ENCODE measurements around the gene SEC24A. TPM values are rescaled to one million over a fixed set of nuclear protein-coding genes. Genes with fewer than 3 reads are reported as not detected.
"Not testable (repeated sequence)": the region's sequence is repeated elsewhere in the genome, so short reads cannot be mapped to it uniquely, and the experiment has no call there.

The SEC24A gene
- total RNA-seq, 1 donor from 2014 or later, result 6.8 TPM

- intact Hi-C loops (cut with micrococcal nuclease), result no loop called here
- peak; percentile 99 for DNase-seq
- ATAC-seq, result peak; percentile 99
These were observed 89.8 kb downstream of the SEC24A start, which contains the start of gene CAMLG for GRCh38 chr5:134738133-134738962. Gene CAMLG (plus strand): TSS chr5:134738548. CDS start chr5:134738621, 73 bp downstream.

- peak; percentile 16 for ATAC-seq
- intact Hi-C loops (cut with micrococcal nuclease), result no loop called here
- no peak for DNase-seq
These were observed 90.5 kb downstream of the SEC24A start for GRCh38 chr5:134738963-134739661.

DNA sequence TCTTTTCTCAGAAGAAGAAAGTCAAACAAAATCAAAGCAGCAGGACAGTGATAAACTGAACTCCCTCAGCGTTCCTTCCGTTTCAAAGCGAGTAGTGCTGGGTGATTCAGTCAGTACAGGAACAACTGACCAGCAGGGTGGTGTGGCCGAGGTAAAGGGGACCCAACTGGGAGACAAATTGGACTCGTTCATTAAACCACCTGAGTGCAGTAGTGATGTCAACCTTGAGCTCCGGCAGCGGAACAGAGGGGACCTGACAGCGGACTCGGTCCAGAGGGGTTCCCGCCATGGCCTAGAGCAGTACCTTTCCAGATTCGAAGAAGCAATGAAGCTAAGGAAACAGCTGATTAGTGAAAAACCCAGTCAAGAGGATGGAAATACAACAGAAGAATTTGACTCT is 92.5 kb downstream of the SEC24A start:
- DNase-seq, result no peak
- ATAC-seq, result no peak
- intact Hi-C loops (cut with micrococcal nuclease), result no loop called here

DNA sequence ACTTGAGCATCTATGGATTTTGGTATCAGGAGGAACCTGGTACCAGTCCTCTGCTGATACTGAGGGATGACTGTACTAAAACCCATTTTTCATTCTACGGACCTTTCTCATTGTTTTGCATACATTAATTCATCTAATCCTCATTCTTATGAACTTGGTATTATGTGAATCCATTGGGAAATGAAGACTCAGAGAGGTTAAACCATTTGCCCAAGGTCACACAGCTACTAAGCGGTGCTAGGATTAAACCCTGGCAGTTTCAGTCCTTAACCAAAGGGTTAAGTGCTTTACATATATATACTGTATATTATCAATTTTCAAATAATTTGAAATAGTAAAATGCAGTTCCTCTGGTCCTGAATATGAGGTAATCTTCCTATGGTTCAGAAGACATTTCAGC is 93.5 kb downstream of the SEC24A start:
- intact Hi-C loops (cut with micrococcal nuclease), result no loop called here
- DNase-seq (no peak), ATAC-seq (no peak)

DNA sequence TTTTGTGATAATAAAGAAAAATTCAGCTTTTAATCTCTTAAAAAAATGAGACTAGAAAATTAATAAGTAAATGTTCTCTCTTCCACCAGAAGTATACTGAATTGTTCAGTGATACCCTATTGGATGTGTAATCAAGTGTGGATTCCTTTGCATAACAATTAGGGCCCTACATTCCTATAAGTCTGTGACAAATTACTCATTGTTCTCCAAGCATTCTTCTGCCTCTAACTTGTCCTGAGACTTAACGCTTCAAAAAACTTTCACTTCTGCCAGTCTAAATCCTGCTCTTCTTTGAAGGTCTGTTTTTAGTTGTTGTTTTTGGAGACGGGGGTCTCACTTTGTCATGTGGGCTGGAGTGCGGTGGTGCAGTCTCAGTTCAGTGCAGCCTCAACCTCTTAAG is 100.8 kb downstream of the SEC24A start:
- no peak for ATAC-seq

GRCh38 chr5:134758176-134758503 is 109.6 kb downstream of the SEC24A start:
- DNase-seq, result no peak
- intact Hi-C loops (cut with micrococcal nuclease), result no loop called here
- no peak for ATAC-seq

More for the DNA sequence above, 100.8 kb downstream of the SEC24A start:
- no peak for DNase-seq
- intact Hi-C loops (cut with micrococcal nuclease), result no loop called here

DNA sequence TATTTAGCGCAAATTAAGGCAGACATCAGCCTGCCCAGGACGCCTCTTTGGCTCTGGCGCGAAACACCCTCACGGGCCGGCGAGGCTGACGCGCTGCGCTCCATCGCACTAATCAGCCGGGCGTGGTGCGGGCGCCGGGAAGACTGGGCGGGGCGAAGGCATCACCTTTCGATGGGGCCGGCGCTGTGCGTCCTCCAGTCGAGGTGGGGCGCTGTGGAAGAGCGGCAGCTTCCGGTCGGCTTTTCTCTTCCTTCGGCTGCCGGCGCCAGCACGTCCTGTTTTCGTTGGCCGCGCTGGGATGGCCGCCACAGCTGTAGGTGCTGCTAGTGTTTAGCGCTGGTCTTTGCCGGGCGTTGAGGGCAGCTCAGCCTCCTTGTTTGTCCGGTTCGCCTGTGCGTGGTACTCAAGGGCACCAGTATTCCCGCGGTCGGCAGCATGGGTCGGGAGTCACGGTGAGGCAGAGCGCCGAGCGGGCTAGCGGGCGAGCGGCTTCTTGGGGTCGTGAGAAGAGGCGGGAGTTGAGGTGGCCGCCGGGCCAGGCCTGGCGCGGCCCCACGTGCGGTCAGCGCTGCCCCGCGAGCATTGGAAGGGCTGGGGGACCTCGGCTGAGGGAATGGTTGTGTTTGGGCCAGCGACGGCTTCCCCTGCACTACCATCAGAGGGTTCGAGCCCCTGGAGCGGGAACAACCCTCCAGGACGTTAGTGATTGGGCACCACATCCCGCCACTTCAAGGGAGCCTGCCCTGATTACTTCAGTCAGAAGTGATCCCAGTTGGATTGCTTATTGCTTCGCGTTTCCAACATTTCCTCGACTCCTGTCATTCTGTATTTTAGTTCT is 110.1 kb downstream of the SEC24A start, which contains the start of gene DDX46:
Gene DDX46, plus strand, starts transcription at position 276 of the 838 bp plus-strand sequence. Its CDS starts 160 bp downstream, at position 436.
- intact Hi-C loops (cut with micrococcal nuclease), result no loop called here
- peak; percentile 95 for DNase-seq
- peak; percentile 99 for ATAC-seq

DNA sequence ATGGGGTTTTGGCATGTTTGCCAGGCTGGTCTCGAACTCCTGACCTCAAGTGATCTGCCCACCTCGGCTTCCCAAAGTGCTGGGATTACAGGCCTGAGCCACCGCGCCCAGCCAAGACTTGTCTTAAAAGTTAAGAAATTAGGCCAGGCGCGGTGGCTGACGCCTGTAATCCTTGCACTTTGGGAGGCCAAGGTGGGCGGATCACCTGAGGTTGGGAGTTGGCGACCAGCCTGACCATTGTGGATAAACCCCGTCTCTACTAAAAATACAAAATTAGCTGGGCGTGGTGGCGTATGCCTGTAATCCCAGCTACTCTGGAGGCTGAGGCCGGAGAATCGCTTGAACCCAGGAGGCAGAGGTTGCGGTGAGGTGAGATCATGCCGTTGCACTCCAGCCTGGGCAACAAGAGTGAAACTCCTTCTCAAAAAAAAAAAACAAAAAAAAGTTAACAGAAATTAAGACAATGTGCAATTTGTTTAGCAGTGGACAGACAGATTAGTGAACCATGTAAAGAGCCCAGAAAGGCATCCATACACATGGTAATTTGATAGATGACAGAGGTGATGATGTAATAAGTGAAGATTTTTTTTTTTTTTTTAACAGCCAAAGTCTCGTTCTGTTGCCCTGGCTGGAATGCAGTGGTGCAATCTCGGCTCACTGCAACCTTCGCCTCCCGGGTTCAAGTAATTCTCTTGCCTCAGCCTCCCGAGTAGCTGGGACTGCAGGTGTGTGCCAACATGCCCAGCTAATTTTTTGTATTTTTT is 119.1 kb downstream of the SEC24A start:
- DNase-seq; intact Hi-C loops (cut with micrococcal nuclease); ATAC-seq: not testable (repeated sequence)

DNA sequence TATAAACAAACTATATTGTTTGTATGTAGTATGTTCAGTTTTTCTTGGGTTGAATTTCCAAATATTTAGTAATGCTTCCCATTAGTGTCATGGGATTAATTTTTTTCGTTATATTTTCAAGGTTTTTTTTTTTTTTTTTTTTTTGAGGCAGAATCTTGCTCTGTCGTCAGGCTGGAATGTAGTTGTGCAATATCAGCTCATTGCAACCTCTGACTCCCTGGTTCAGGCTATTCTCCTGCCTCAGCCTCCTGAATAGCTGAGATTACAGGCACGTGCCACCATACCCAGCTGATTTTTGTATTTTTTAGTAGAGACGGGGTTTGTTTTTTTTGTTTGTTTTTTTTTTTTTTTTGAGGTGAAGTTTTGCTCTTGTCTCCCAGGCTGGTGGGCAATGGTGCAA is 120.6 kb downstream of the SEC24A start:
- intact Hi-C loops (cut with micrococcal nuclease), result no loop called here
- ATAC-seq (no peak), DNase-seq (no peak)

DNA sequence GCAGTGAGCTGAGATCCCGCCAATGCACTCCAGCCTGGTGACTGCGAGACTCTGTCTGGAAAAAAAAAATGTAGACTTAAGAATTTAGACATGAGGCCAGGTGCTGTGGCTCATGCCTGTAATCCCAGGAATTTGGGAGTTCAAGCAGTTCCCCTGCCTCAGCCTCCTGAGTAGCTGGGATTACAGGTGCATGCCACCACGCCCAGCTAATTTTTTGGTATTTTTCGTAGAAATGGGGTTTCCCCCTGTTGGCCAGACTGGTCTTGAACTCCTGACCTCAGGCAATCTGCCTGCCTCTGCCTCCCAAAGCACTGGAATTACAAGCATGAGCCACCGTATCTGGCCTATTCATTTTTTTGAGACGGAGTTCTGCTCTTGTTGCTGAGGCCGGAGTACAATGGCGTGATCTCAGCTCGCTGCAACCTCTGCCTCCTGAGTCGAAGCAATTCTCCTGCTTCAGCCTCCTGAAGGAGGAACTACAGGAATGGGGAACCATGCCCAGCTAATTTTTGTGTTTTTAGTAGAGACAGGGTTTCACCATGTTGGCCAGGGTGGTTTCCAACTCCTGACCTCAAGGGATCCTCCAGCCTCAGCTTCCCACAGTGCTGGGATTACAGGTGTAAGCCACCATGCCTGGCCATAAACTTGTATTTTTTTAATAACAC is 124.0 kb downstream of the SEC24A start:
- DNase-seq, result no peak
- intact Hi-C loops (cut with micrococcal nuclease), result no loop called here

GRCh38 chr5:134777366-134777765 is 128.8 kb downstream of the SEC24A start:
- DNase-seq, result no peak
- ATAC-seq, result no peak
- intact Hi-C loops (cut with micrococcal nuclease), result no loop called here

More for the DNA sequence above, 124.0 kb downstream of the SEC24A start:
- no peak for ATAC-seq

Other genes with a start within 250 kb of the SEC24A start
- gene CDKN2AIPNL, start 236.9 kb upstream of the SEC24A start, total RNA-seq, result 46.0 TPM
- gene JADE2, start 123.1 kb upstream of the SEC24A start, total RNA-seq, result 28.7 TPM
- 84.7 TPM for gene SAR1B, start 16.0 kb upstream of the SEC24A start, total RNA-seq
- gene CAMLG, start 89.8 kb downstream of the SEC24A start, total RNA-seq, result 17.3 TPM
- gene DDX46, start 110.0 kb downstream of the SEC24A start, total RNA-seq, result 32.8 TPM
- gene C5orf24, start 197.2 kb downstream of the SEC24A start, total RNA-seq, result 25.6 TPM
- 46.5 TPM for gene TXNDC15, start 225.6 kb downstream of the SEC24A start, total RNA-seq

All from left ventricle myocardium superior (tissue), 1 donor.